NCI-H1436 treated with DMSO at 0.1 percent for 48 hours (cell line): Measurements from ENCODE around the gene TMOD1.
"Not testable (repeated sequence)": the region's sequence is repeated elsewhere in the genome, so short reads cannot be mapped to it uniquely, and the experiment has no call there.

Source experiments
- DNase-seq: peaks from one replicate; lab custom pipeline; 2025; lab: John Stamatoyannopoulos, UW

Gene TMOD1

DNA sequence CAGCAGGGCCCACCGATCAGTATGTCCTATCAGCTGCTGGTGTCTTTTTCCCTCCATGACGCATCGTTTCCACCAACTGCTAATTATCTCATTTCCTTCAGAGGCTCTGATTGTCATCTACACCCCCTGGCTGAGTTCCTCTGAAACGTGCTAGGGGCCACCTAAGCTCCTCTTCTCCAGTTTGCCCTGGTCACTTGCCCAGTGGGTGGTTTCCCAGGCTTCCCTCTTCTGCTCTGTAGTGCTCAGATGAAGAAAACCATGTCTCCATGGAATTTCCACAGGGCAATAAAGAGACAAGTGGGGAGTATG is 66.4 kb downstream of the TMOD1 start:
- no peak for DNase-seq

DNA sequence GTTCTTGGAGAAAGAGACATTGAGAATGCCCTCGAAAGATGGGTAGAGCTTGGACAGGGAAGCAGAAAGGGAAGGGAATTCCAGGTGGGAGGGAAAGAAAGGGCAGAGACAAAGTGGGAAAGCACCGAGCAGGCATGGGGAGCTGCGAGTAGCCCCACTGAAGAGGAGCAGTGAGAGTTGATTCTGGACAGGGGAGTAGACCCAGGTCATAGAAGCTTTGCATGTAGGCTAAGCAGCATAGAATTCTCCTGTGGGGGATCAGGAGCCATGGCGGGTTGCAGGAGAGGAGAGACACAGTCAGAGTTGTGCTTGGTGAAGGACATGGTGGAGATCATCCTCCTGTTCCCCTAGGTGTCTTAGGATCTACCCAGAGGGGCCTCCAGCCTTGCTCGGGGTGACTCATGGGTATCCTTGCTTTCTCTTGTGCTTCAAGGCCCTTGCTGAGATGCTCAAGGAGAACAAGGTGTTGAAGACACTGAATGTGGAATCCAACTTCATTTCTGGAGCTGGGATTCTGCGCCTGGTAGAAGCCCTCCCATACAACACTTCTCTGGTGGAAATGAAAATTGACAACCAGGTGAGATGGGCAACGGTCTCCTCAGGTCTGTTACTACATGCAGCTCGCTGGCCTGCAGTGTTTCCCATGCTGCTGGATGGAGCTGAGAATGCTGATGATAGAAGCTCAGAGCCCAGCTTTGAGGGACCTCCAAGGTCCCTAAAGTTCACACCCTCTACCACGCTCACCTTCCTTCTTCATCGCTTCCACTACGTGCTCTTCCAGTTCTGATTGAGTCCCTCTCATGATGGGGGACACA is 67.2 kb downstream of the TMOD1 start:
- no peak for DNase-seq

DNA sequence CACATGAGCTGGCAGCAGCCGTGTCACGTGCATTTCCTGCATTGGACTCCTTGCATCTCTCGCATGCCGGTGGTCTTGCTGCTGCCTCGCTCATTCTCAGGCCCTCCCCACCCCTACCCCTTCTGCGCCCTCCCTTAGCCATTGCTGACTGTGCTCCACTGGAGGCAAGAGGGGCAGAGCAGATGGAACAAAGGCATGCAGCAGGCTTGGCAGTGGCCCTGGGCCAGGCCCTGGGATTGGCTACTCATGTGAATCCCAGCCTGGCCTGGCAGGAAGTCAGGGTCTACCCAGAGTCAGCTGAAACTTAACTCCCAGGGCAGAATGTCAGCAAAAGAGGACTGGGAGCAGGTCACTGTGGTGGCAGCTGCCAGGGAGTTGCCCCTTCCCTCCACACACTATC is 69.4 kb downstream of the TMOD1 start:
- DNase-seq, result no peak

DNA sequence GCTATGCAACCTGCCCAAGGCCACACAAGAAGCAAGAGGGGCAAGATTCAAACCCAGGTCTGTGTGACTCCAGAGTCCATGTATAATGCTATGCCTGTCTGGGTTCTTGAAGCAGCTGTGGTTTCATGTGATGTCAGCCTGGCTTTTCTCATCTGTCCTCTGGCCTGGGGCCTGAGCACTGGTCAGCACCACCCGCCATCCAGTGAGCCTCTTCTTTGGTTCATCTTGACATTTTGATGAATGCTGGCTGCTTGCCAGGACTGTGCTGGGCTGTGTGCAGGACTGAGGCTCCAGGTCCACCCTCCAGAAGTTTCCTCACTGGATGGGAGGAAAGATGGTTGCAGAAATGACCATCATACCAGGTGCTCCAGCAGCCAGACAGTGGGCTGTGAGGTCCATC is 70.2 kb downstream of the TMOD1 start:
- DNase-seq, result no peak

- no peak for DNase-seq
Observed at GRCh38 chr9:97572196-97572891, 70.9 kb downstream of the TMOD1 start.

DNA sequence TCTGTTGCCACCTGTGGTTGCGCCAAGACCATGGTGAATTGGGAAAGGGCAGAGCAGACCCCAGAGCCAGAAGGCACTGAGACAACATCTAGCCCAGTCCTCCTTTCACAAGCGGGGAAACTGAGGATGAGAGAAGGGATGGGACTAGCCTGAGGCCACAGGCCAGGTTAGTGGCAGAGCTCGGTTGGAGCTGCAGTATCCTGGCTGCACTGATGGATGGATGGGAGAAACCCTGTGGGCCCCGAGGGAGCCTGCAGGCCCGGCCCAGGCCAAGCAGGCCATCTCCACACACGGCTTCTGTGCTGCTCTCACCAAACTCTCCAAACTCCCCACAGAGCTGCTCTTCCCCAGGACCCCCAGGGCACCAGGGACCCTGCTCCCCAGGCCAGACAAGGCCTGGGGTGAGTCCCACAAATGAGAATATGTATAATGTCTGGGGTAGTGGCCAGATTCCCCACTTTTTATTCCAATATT is 71.5 kb downstream of the TMOD1 start:
- no peak for DNase-seq

DNA sequence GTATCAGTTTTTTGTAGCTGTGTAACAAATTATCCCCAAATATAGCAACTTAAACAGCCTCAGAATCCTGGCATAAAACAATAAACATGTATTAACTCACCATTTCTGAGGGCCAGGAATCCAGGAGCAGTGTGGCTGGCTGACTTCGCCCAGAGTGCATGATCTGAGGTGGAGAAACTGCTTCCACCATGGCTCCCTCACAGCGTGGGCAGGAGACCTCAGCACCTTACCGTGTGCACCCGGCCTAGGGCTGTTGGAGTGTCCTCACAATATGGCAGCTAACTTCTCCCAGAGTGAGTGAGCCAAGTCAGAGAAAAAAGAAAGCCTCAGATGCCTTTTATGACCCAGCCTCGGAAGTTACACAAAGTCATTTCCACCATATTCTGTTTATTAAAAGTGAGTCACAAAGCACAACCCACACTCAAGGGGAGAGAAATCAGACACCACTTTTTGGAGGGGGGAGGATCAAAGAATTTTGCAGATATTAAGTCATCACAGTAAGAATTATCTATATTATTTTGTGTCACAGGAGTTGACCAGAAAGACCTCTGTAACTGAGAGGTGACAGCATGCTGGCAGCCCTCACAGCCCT is 72.1 kb downstream of the TMOD1 start:
- no peak for DNase-seq

DNA sequence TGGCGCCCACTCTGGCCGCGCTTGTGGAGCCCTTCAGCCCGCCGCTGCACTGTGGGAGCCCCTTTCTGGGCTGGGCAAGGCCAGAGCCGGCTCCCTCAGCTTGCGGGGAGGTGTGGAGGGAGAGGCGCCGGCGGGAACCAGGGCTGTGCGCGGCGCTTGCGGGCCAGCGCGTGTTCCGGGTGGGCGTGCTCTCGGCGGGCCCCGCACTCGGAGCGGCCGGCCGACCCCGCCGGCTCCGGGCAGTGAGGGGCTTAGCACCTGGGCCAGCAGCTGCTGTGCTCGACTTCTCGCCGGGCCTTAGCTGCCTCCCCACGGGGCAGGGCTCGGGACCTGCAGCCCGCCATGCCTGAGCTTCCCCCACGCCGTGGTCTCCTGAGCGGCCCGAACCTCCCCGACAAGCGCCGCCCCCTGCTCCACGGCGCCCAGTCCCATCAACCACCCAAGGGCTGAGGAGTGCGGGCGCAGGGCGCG is 72.7 kb downstream of the TMOD1 start:
- not testable (repeated sequence) for DNase-seq

GRCh38 chr9:97574921-97575672 is 73.6 kb downstream of the TMOD1 start:
- not testable (repeated sequence) for DNase-seq

DNA sequence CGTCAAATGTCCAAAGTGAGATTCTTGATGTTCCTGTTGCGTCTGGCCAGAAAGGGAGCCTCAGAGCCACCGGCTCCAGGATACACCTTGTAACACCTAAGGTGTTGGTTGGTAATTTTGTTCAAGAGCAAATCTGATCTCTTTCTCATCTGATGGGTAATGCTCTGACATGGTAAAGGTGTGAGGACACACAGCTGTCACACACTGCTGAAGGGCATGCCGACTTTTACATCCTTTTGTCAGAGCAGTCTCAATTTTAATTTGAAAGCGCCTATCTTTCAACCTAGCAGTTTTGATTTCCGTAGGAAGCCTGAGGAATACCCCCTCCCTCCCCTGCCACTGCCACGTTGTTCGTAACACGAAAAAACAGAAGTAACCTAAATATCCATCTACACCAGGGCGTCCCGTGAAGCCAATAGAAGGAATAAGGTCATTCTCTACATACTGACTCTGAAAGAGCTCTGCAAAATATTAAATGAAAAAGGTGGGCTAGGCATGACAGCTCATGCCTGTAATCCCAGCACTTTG is 74.3 kb downstream of the TMOD1 start:
- no peak for DNase-seq

- DNase-seq, result no peak
Observed at GRCh38 chr9:97577051-97577450, 75.6 kb downstream of the TMOD1 start.

DNA sequence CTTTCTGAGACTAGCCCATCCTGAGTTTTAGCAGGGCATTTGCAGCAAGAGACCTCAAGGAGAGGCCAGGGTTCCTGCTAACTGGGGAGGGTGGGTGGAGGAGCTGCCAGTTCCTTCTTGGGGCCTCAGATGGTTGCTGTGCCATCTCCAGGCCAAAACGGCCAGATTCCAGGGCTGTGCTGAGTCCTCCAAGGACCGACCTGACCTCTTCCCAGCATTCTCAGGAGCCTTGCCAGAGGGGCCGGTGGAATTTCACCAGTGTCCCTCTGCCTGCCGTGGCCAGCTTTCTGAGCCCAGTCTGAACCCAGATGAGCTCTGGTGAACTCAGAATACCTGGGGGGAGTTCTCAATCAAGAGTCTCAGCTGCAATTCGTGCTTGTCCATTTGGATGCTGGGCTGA is 77.4 kb downstream of the TMOD1 start:
- DNase-seq, result no peak

DNA sequence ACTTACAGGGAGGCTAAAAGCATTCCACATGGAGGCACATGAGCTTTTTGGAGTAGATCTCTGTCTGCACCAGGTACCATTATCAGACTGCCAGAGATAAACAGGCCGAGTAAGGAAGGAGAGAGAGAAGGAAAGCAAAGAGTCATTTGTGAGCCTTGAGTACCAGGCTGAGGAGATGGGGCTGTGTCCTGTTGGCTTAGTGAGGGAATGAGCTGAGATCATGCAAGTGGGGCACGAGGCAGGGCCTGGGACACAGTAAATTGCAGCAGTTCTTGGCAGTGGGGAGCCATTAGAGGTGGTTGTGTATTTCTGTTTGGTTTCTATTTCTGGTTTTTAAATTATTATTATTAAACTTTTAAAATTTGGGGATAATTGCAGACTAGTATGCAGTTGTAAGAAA is 78.4 kb downstream of the TMOD1 start:
- no peak for DNase-seq

- DNase-seq, result not testable (repeated sequence)
Observed at GRCh38 chr9:97581590-97581989, 80.1 kb downstream of the TMOD1 start.

- not testable (repeated sequence) for DNase-seq
Observed at GRCh38 chr9:97584778-97585177, 83.3 kb downstream of the TMOD1 start.

- not testable (repeated sequence) for DNase-seq
Observed at GRCh38 chr9:97586909-97587308, 85.4 kb downstream of the TMOD1 start.

- DNase-seq, result no peak
Observed at GRCh38 chr9:97591535-97591934, 90.1 kb downstream of the TMOD1 start.

- DNase-seq, result no peak
Observed at GRCh38 chr9:97592126-97592525, 90.7 kb downstream of the TMOD1 start.

DNA sequence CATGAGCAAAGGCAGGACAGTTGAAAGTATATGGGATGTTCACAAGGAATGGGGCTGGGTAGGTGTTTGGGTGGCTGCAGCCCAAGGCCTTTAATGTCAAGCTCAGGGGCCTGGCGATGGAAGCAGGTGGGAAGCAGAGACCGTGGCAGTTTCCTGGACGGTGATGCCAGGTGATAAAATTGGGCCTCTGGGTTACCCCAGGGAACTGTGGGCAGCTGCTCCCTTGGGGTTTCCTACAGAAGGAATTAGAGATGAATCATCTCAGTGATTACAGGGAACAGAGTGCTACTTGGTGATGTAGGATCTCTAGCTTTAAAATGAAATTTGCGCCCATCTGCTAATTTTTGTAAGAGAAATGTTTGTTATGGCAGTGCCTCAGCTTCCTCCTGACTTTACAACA is 92.5 kb downstream of the TMOD1 start:
- peak; percentile 14 for DNase-seq

DNA sequence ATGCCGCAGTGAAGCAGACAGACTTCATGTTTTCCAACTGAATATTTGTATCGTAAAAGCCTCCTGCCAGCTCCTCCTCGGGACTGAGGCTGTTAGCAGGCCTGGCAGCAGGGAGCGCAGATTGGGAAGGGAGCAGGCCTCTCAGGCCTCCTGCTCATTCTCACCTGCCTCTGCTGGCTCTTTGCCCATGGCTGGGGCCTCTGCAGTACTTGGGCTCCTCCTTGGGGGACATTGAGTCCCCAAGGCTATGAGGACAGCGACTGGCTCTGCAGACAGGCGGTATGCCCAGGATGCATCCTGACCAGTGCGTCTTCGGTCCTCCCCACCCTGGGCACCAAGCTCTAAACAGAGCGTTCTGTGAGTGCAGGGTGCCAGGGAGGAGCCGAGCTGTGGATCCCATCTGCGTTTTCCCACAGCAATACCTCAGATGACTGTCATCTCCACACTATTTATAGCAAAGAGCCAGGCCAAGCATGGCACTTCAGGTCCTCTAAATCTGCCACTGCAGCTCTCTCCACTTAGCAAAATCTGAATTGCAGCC is 93.0 kb downstream of the TMOD1 start:
- no peak for DNase-seq

DNA sequence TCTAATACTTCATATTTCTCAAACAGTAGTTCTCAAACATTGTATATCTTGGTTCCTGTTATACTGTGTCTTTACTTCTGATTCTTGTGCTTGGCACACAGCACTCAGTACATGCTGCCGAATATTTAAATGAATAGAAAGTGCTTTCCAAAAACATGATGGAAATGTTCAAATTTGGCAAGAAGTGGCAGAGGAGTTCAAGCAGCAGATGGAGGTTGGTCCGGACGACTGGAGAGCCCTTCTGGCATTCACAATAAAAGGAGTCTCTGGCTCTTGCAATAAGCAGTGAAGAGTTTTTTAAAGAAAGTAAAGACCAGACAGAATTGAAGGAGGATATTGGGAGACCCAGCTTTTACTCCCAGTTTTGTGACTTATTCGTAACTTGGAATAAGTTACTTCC is 95.4 kb downstream of the TMOD1 start:
- DNase-seq, result no peak
